Measurements from ENCODE around the gene NTRK1. TPM values are rescaled to one million over a fixed set of nuclear protein-coding genes. Genes with fewer than 3 reads are reported as not detected.

The NTRK1 gene
- total RNA-seq, 1 experiment from 2014 or later, result 0.89 TPM

DNA sequence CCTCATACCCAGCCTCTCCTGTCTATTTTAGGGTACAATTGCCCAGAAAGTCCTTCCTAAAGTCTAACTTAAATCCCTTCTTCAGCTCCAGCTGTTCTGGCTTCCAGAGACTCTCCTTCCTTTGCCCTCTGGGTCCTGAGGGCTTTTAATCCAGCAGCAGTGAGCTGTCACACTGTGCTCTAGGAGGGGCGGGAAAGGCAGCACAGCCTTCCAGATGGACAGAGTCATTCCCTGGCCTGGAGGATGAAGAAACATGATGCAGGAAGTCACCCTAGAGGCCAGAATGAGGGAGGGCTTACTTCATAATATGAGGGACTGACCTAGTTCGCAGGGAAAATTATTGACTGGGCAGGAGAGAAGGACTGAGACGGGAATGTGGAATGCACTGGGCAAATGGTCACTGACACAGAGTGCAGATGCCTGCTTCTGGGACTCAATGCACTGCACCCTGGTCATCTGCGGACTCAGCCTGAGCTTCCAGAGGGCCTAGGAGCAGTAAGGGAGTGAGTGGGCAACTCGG is 45.3 kb upstream of the NTRK1 start:
- Histone ChIP-seq H3K9me2 (ENCODE audit: insufficient read depth) (no peaks in the 10 kb centered on the region), H3K4me2 (ENCODE audit: low read length) (peak overlapping the region; percentile 99), H4K20me1 (ENCODE audit: insufficient read depth) (no peaks in the 10 kb centered on the region), H3K27ac (ENCODE audit: low read depth, low read length) (no peak overlapping the region), H2AFZ (ENCODE audit: low read depth, low read length, poor library complexity, severe bottlenecking) (no peak overlapping the region), H3K79me2 (ENCODE audit: insufficient read depth, low read length) (no peaks in the 10 kb centered on the region), H3K27me3 (ENCODE audit: insufficient read depth, low read length) (no peaks in the 10 kb centered on the region), H3K36me3 (ENCODE audit: control insufficient read depth in 1 of 2, insufficient read depth in 2 of 2, low read length in 2 of 2) (no peaks in the 10 kb centered on the region), H3K4me3 (replicated peaks in 1 of 2; ENCODE audit: low read depth in 1 of 2, low read length in 2 of 2) (no peak overlapping the region), H3K4me1 (ENCODE audit: control insufficient read depth in 1 of 2, insufficient read depth in 2 of 2, low read length in 2 of 2) (peaks cover 15 to 40% of the 10 kb centered on the region in 2 experiments; a peak in 3 of 4 replicates), H3K9me3 (ENCODE audit: control insufficient read depth in 1 of 2, insufficient read depth in 1 of 2, low read depth in 1 of 2, low read length in 2 of 2) (no peaks in the 10 kb centered on the region), H3K9ac (ENCODE audit: low read length) (0 out of 2 replicates have a peak overlapping the region, but pooled peaks have one; percentile 73)
- no peak for ATAC-seq
- TF ChIP-seq MAX (IDR thresholded peaks at IDR 0.05), result no peak
- 0 out of 6 replicates have a peak, but pooled peaks of 1 of the 3 experiments have one; percentile 7 for TF ChIP-seq CTCF (IDR thresholded peaks at IDR 0.05 in 2 of 3, conservative IDR thresholded peaks at IDR 0.05 in 1 of 3; ENCODE audit: borderline replicate concordance in 1 of 3, insufficient read depth in 1 of 3, low read depth in 2 of 3, low read length in 2 of 3)
- BruUV-seq (replicated peaks), result no TSS peak
- RAD21 ChIA-PET (ENCODE audit: low non-redundant PET in 1 of 2, low total read pairs in 2 of 2, uncharacterized antibody in 2 of 2, unreplicated experiment in 2 of 2), result no interaction called here
- CTCF ChIA-PET, result no interaction called here
- POLR2A ChIA-PET, result no interaction called here
- intact Hi-C loops (cut with micrococcal nuclease), result no loop called here
- DNase-seq (ENCODE audit: low read depth, low spot score), result no peak

DNA sequence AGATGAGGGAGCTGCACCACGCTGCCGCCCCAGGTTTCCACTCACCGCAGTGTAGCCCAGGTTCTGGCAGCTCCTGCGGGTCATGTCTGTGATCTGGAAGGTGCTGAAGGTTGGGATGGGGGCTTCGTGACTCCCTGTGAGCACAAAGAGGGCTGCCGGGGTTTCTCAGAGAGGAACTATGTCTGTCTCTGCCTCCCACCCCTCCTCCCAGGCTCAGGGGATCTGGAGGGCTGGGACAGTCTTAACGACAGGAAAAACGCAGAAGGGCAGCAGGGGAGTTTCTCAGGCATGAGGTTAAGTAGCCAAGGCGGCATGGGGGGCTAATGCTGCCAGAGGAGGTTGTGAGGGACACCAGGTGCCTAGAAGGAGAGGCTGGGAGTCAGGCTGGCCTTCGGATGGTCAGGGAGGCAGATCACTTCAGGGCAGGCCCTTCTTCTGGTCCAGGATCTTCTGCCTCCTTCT is 44.7 kb upstream of the NTRK1 start:
- Histone ChIP-seq H4K20me1 (ENCODE audit: insufficient read depth) (no peaks in the 10 kb centered on the region), H3K4me1 (ENCODE audit: control insufficient read depth in 1 of 2, insufficient read depth in 2 of 2, low read length in 2 of 2) (peaks cover 15 to 40% of the 10 kb centered on the region in 2 experiments; a peak in 3 of 4 replicates), H3K9ac (ENCODE audit: low read length) (no peak overlapping the region), H3K79me2 (ENCODE audit: insufficient read depth, low read length) (no peaks in the 10 kb centered on the region), H3K4me2 (ENCODE audit: low read length) (no peak overlapping the region), H3K27ac (ENCODE audit: low read depth, low read length) (no peak overlapping the region), H3K9me3 (ENCODE audit: control insufficient read depth in 1 of 2, insufficient read depth in 1 of 2, low read depth in 1 of 2, low read length in 2 of 2) (no peaks in the 10 kb centered on the region), H3K9me2 (ENCODE audit: insufficient read depth) (no peaks in the 10 kb centered on the region), H3K36me3 (ENCODE audit: control insufficient read depth in 1 of 2, insufficient read depth in 2 of 2, low read length in 2 of 2) (no peaks in the 10 kb centered on the region), H3K27me3 (ENCODE audit: insufficient read depth, low read length) (no peaks in the 10 kb centered on the region), H2AFZ (ENCODE audit: low read depth, low read length, poor library complexity, severe bottlenecking) (no peak overlapping the region), H3K4me3 (replicated peaks in 1 of 2; ENCODE audit: low read depth in 1 of 2, low read length in 2 of 2) (no peak overlapping the region)
- ChIA-PET CTCF (no interaction called here), RAD21 (ENCODE audit: low non-redundant PET in 1 of 2, low total read pairs in 2 of 2, uncharacterized antibody in 2 of 2, unreplicated experiment in 2 of 2) (no interaction called here), POLR2A (no interaction called here)
- no peak for TF ChIP-seq EGR1 (IDR thresholded peaks at IDR 0.05; ENCODE audit: low read depth)
- TF ChIP-seq EZH2 (IDR thresholded peaks at IDR 0.05), result no peak
- TF ChIP-seq POLR2A (IDR thresholded peaks at IDR 0.05; ENCODE audit: borderline replicate concordance, extremely low read depth, insufficient read depth, insufficient read length), result no peak
- no peak for TF ChIP-seq ELF1 (IDR thresholded peaks at IDR 0.05; ENCODE audit: borderline replicate concordance, low read depth)
- no peak for TF ChIP-seq ZNF274 (IDR thresholded peaks at IDR 0.05; ENCODE audit: low read depth, low read length)
- TF ChIP-seq JUND (IDR thresholded peaks at IDR 0.05), result no peak
- TF ChIP-seq, protein P1, sequence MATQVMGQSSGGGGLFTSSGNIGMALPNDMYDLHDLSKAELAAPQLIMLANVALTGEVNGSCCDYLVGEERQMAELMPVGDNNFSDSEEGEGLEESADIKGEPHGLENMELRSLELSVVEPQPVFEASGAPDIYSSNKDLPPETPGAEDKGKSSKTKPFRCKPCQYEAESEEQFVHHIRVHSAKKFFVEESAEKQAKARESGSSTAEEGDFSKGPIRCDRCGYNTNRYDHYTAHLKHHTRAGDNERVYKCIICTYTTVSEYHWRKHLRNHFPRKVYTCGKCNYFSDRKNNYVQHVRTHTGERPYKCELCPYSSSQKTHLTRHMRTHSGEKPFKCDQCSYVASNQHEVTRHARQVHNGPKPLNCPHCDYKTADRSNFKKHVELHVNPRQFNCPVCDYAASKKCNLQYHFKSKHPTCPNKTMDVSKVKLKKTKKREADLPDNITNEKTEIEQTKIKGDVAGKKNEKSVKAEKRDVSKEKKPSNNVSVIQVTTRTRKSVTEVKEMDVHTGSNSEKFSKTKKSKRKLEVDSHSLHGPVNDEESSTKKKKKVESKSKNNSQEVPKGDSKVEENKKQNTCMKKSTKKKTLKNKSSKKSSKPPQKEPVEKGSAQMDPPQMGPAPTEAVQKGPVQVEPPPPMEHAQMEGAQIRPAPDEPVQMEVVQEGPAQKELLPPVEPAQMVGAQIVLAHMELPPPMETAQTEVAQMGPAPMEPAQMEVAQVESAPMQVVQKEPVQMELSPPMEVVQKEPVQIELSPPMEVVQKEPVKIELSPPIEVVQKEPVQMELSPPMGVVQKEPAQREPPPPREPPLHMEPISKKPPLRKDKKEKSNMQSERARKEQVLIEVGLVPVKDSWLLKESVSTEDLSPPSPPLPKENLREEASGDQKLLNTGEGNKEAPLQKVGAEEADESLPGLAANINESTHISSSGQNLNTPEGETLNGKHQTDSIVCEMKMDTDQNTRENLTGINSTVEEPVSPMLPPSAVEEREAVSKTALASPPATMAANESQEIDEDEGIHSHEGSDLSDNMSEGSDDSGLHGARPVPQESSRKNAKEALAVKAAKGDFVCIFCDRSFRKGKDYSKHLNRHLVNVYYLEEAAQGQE (IDR thresholded peaks at IDR 0.05; ENCODE audit: low read depth), result no peak
- no peak for TF ChIP-seq POLR2AphosphoS5 (IDR thresholded peaks at IDR 0.05; ENCODE audit: low read depth, low read length)
- TF ChIP-seq YY1 (IDR thresholded peaks at IDR 0.05; ENCODE audit: extremely low read depth, insufficient replicate concordance, low read depth, low read length), result no peak
- no peak for TF ChIP-seq SP1 (IDR thresholded peaks at IDR 0.05; ENCODE audit: low read depth)
- TF ChIP-seq ZFX (IDR thresholded peaks at IDR 0.05), result no peak
- BruUV-seq (replicated peaks), result no TSS peak
- no peak for ATAC-seq
- no peak for DNase-seq (ENCODE audit: low read depth, low spot score)
- intact Hi-C loops (cut with micrococcal nuclease), result no loop called here

Data from HCT116 (cell line).